Activated CD8-positive, alpha-beta T cell treated with anti-CD3 and anti-CD28 coated beads for 36 hours (primary cell): ENCODE measurements around the gene RAD21L1. TPM values are rescaled to one million over a fixed set of nuclear protein-coding genes. Genes with fewer than 3 reads are reported as not detected.

Source experiments
- ATAC-seq: fragments of 200-7000 bp; cut with Tn5 transposase; one replicate; pipeline ENCODE4 v1.10.0; 2021; ENCODE audit warnings: mild to moderate bottlenecking, moderate library complexity
- CTCF ChIA-PET: fragments of 350-600 bp; sonication (Branson Sonifier 250); formaldehyde crosslinking; loops from one replicate; lab custom pipeline; 2021; ENCODE audit warnings: antibody characterized with exemption; lab: Charles Lee
- POLR2A ChIA-PET: fragments of 350-600 bp; sonication (Branson Sonifier 250); formaldehyde crosslinking; loops from one replicate; lab custom pipeline; 2021; ENCODE audit warnings: antibody characterized with exemption; lab: Charles Lee
- DNase-seq: peaks from one replicate; pipeline ENCODE4 v3.0.0-alpha.2; 2020
- H3K27ac Mint-ChIP-seq: one replicate; pipeline ENCODE4 v1.8.0; 2021; ENCODE audit warnings: mild to moderate bottlenecking, mixed read lengths
- H3K27me3 Mint-ChIP-seq: one replicate; pipeline ENCODE4 v1.8.0; 2021; ENCODE audit warnings: mixed read lengths
- H3K36me3 Mint-ChIP-seq: one replicate; pipeline ENCODE4 v1.8.0; 2021; ENCODE audit warnings: low read depth, mixed read lengths
- H3K4me1 Mint-ChIP-seq: one replicate; pipeline ENCODE4 v1.8.0; 2021; ENCODE audit warnings: low read depth, mixed read lengths
- H3K4me3 Mint-ChIP-seq: one replicate; pipeline ENCODE4 v1.8.0; 2021; ENCODE audit warnings: mild to moderate bottlenecking, moderate library complexity, mixed read lengths
- H3K9me3 Mint-ChIP-seq: one replicate; pipeline ENCODE4 v1.8.0; 2021; ENCODE audit warnings: mixed read lengths
- CTCF ChIP-seq: fragments of 200-600 bp; IDR thresholded peaks from one replicate; pipeline ENCODE4 v1.8.0; 2022; ENCODE audit warnings: antibody characterized with exemption, mild to moderate bottlenecking
- intact Hi-C: fragments of 100-400 bp; cut with micrococcal nuclease; formaldehyde crosslinking; loops from one replicate; pipeline ENCODE4 v1.10.0; 2022
- total RNA-seq, 2 experiments: library from RNA; stranded (reverse); gene quantifications; one replicate each; pipeline ENCODE4 v1.2.3, GENCODE V29; 2021

Gene RAD21L1
- total RNA-seq, 2 experiments from 2014 or later: 0.18 to 0.25 TPM

DNA sequence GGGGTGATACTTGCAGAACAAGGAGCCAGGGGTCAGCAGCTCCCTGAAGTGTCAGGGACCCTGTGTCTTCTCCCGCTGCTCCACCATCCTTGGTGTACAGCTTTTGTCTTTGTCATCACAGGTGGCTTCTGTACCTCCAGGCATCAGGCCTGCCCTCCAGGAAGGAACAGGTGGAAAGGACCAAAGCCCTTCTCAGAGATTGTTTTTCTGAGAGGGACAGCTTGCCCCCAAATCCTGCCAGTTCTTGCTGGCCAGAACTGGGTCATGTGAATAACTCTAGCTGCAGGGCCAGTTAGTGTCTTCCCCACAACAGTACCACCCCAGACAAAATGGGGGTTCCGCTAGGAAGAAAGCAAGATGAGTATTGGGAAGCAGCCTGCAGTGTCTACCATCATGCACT, 71.6 kb downstream of the RAD21L1 start:
- intact Hi-C loops: no loop called here
- Mint-ChIP-seq H3K27ac (no peak overlapping the region), H3K27me3 (no peaks in the 10 kb centered on the region), H3K4me1 (peaks cover 32% of the 10 kb centered on the region), H3K9me3 (no peaks in the 10 kb centered on the region), H3K36me3 (peaks cover 6% of the 10 kb centered on the region), H3K4me3 (no peak overlapping the region)
- ATAC-seq (no peak), DNase-seq (no peak)
- ChIA-PET POLR2A (interaction anchor here (1.1 kb wide), 1 partner anchor 16 kb away, joined by 4 read pairs; no protein-coding TSS in a partner anchor), CTCF (interaction anchor here (1.1 to 2.4 kb wide), 4 partner anchors 8 to 31 kb away, joined by 3 to 12 read pairs (median 3); partner anchors contain the start of gene SNPH)
- no peak for TF ChIP-seq CTCF

DNA sequence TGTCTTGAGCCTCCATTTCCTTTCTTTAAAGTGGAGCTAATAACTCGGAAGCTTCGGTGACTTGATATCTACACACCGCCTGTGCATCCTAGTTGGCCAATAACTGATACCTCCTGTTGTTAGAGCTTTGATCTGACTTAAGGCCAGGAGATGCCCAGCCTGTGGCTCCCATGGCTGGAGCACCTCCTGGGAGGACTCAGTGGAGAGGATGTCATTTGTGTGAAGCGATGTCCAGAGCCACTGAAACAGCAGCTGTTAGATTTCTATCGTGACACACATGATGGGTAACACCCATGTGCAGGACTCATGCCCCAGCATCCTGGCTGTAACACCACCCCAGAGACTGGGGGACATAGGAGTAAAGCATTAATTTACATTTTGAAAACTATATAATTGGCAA, 72.3 kb downstream of the RAD21L1 start:
- POLR2A ChIA-PET: interaction anchor here (1.5 kb wide), 1 partner anchor 8 kb away, joined by 4 read pairs; no protein-coding TSS in a partner anchor
- H3K9me3 Mint-ChIP-seq: no peaks in the 10 kb centered on the region
- no peak for ATAC-seq

DNA sequence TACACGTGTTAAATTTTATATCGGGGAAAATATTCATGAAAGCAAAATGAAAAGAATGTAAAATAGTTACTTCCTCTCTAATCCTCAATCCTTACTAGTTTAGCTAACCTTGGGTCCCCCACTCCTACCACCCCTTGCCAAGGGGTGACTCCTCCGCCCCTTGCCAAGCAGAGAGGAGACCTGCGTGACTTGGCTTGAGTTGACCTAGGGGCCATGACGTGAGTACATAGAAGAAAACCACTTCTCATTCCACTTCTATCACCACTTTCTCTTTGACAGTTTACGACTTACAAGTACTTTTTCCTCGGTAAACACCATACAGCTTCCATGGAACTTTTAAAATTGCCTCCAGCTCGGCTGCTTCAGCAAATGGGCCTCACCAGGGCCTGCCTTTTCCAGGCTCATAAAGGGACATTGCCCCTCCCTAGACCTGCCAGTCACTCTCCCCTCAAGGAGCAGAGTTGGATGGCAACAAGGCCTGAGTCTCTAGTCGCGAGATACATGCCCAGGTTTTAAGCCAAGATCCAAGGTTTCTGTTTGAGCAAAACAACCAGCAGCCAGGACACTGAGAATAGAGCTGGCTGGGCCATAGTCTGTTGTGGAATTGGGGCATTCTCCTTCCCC, 73.2 kb downstream of the RAD21L1 start:
- Mint-ChIP-seq H3K36me3 (peaks cover 6% of the 10 kb centered on the region), H3K4me1 (peaks cover 25% of the 10 kb centered on the region), H3K4me3 (no peak overlapping the region), H3K27me3 (no peaks in the 10 kb centered on the region), H3K9me3 (no peaks in the 10 kb centered on the region), H3K27ac (no peak overlapping the region)
- POLR2A ChIA-PET: interaction anchor here (0.6 to 1.8 kb wide), 5 partner anchors 8 to 57 kb away, joined by 3 to 12 read pairs (median 3); no protein-coding TSS in a partner anchor
- intact Hi-C loops: no loop called here
- CTCF ChIA-PET: interaction anchor here (1.0 to 3.1 kb wide), 6 partner anchors 11 to 205 kb away, joined by 3 to 13 read pairs (median 8); partner anchors contain the start of gene NSFL1C
- ATAC-seq (no peak), DNase-seq (no peak)
- TF ChIP-seq CTCF: no peak

More for the DNA sequence above, 72.3 kb downstream of the RAD21L1 start:
- no peak for TF ChIP-seq CTCF
- H3K27ac Mint-ChIP-seq: no peak overlapping the region
- H3K4me1 Mint-ChIP-seq: peaks cover 25% of the 10 kb centered on the region
- no peak overlapping the region for H3K4me3 Mint-ChIP-seq
- H3K36me3 Mint-ChIP-seq: peaks cover 6% of the 10 kb centered on the region
- intact Hi-C loops: no loop called here
- no peak for DNase-seq
- CTCF ChIA-PET: interaction anchor here (1.0 to 3.1 kb wide), 6 partner anchors 8 to 139 kb away, joined by 3 to 12 read pairs (median 4); partner anchors contain the start of gene SNPH
- no peaks in the 10 kb centered on the region for H3K27me3 Mint-ChIP-seq

GRCh38 chr20:1299522-1299921, 73.7 kb downstream of the RAD21L1 start:
- no peaks in the 10 kb centered on the region for H3K27me3 Mint-ChIP-seq
- TF ChIP-seq CTCF: peak; percentile 51
- peak overlapping the region; percentile 18 for H3K27ac Mint-ChIP-seq
- ChIA-PET CTCF (interaction anchor here (1.4 to 3.1 kb wide), 5 partner anchors 13 to 204 kb away, joined by 3 to 13 read pairs (median 11); partner anchors contain the start of gene NSFL1C), POLR2A (interaction anchor here (0.8 to 1.8 kb wide), 4 partner anchors 8 to 18 kb away, joined by 3 to 12 read pairs (median 4); no protein-coding TSS in a partner anchor)
- ATAC-seq: peak; percentile 31
- peak; percentile 56 for DNase-seq
- peaks cover 25% of the 10 kb centered on the region for H3K4me1 Mint-ChIP-seq
- intact Hi-C loops: no loop called here
- no peaks in the 10 kb centered on the region for H3K9me3 Mint-ChIP-seq
- no peak overlapping the region for H3K4me3 Mint-ChIP-seq
- peaks cover 6% of the 10 kb centered on the region for H3K36me3 Mint-ChIP-seq
